Transverse colon (tissue), 4 donors: ENCODE results near the gene DCLRE1B. TPM values are rescaled to one million over a fixed set of nuclear protein-coding genes. Genes with fewer than 3 reads are reported as not detected.

Experiments
- DNase-seq: peaks from one replicate; pipeline ENCODE4 v3.0.0-alpha.2; 2019
- H3K27ac ChIP-seq, 4 donors: fragments of 200-600 bp; sonication (generic); 2 replicates each; pipeline ENCODE4 v1.5.1; 2016 to 2018; ENCODE audit warnings: inconsistent platforms in 4 of 4
- H3K27me3 ChIP-seq: fragments of 200-600 bp; sonication (generic); 2 replicates; pipeline ENCODE4 v1.5.1; 2017; ENCODE audit warnings: inconsistent platforms
- H3K36me3 ChIP-seq, 4 donors: fragments of 200-600 bp; sonication (generic); 2 replicates each; pipeline ENCODE4 v1.5.1; 2017 to 2019; ENCODE audit warnings: inconsistent platforms in 4 of 4
- H3K4me1 ChIP-seq, 4 donors: fragments of 200-600 bp; sonication (generic); 2 replicates each; pipeline ENCODE4 v1.5.1; 2017 to 2020; ENCODE audit warnings: inconsistent platforms in 4 of 4
- H3K4me3 ChIP-seq, 4 donors: fragments of 200-600 bp; sonication (generic); 1 replicate in 1 of 4; 2 replicates in 3 of 4; pipeline versions ENCODE4 v1.5.1 to v1.6.1; 2017 to 2019; ENCODE audit warnings: inconsistent platforms in 4 of 4
- H3K9me3 ChIP-seq, 2 donors: fragments of 200-600 bp; sonication (generic); 2 replicates each; pipeline ENCODE4 v1.5.1; 2017 to 2019; ENCODE audit warnings: inconsistent platforms in 2 of 2
- CTCF ChIP-seq, 5 experiments: fragments of 200-600 bp in 3 of 5; fragments of 450-650 bp in 2 of 5; sonication (generic) in 3 of 5; IDR thresholded peaks; 1 replicate in 2 of 5; 2 replicates in 3 of 5; pipeline ENCODE4 v1.5.1; 2016 to 2017; ENCODE audit warnings: antibody characterized with exemption in 5 of 5, inconsistent platforms in 3 of 5, mild to moderate bottlenecking in 2 of 5, moderate library complexity in 1 of 5
- EP300 ChIP-seq: sonication (generic); formaldehyde crosslinking; IDR thresholded peaks from one replicate; pipeline ENCODE4 v1.6.1; 2017; ENCODE audit warnings: antibody characterized with exemption, low read depth
- POLR2A ChIP-seq: fragments of 450-650 bp; IDR thresholded peaks from one replicate; pipeline ENCODE4 v1.6.1; 2016; ENCODE audit warnings: antibody characterized with exemption, mild to moderate bottlenecking, moderate library complexity
- POLR2AphosphoS5 ChIP-seq, 3 donors: sonication (generic); formaldehyde crosslinking; IDR thresholded peaks; one replicate each; pipeline ENCODE4 v1.6.1; 2016; ENCODE audit warnings: antibody characterized with exemption in 3 of 3
- WGBS, 2 donors: methylation state at CpG; one replicate each; pipeline ENCODE4 v1.1.5; 2018; ENCODE audit warnings: low coverage in 1 of 2; 5-methylcytosine and 5-hydroxymethylcytosine counted together
- in situ Hi-C, 4 donors: fragments of 200-750 bp; cut with MboI; loops; one replicate each; pipeline versions ENCODE4 v1.15.0 to v1.15.1; 2017; ENCODE audit warnings: low sequenced_read_pairs in 3 of 4, low pct_ligation_motif_present in 1 of 4, low pct_unique_long_range_greater_than_20kb in 1 of 4
- intact Hi-C: fragments of 100-400 bp; cut with DNase I; formaldehyde crosslinking; loops from one replicate; pipeline ENCODE4 v1.15.1; 2023; ENCODE audit warnings: low total_unique reads
- total RNA-seq, 4 donors: library from RNA; depleted of rRNA; stranded (reverse); fragments of >200 nt; gene quantifications; one replicate each; pipeline ENCODE4 v1.1.0, GENCODE V29; 2016

DCLRE1B gene
- total RNA-seq, 4 donors from 2014 or later = 2.4 to 6.2 (median 2.9) TPM; not detected in 1

GRCh38 chr1:113934511-113935055 lies 29.5 kb downstream of the DCLRE1B start:
- no peak for DNase-seq
- no peaks in the 10 kb centered on the region for H3K36me3 ChIP-seq
- 59 to 91% methylated on average over 3 to 5 of the region's 5 CpGs for WGBS, 2 donors
- H3K4me1 ChIP-seq = peaks cover 26 to 71% (median 36%) of the 10 kb centered on the region in 4 donors
- TF ChIP-seq POLR2A (no peak), CTCF (IDR thresholded peaks at IDR 0.05) (no peak), EP300 (no peak), POLR2AphosphoS5 (IDR thresholded peaks at IDR 0.05) (no peak)
- H3K9me3 ChIP-seq = no peaks in the 10 kb centered on the region
- H3K27ac ChIP-seq = no peak overlapping the region
- in situ Hi-C loops (loop anchor here in 1 of 4 donors (25.0 kb wide), 1 partner anchor 97 kb away; no protein-coding TSS in a partner anchor), intact Hi-C loops (no loop called here)
- H3K4me3 ChIP-seq = no peak overlapping the region
- no peaks in the 10 kb centered on the region for H3K27me3 ChIP-seq

- H3K4me1 ChIP-seq = peaks cover 26 to 75% (median 36%) of the 10 kb centered on the region in 4 donors
- no peaks in the 10 kb centered on the region for H3K27me3 ChIP-seq
- 95 to 100% methylated on average over 1 of the region's 1 CpG for WGBS, 2 donors
- in situ Hi-C loops = loop anchor here in 1 of 4 donors (25.0 kb wide), 1 partner anchor 98 kb away; no protein-coding TSS in a partner anchor
- H3K27ac ChIP-seq = no peak overlapping the region
- no peak for TF ChIP-seq POLR2A
- no peak for TF ChIP-seq EP300
- no peak for TF ChIP-seq CTCF (IDR thresholded peaks at IDR 0.05)
- no peak for TF ChIP-seq POLR2AphosphoS5 (IDR thresholded peaks at IDR 0.05)
- H3K4me3 ChIP-seq = no peak overlapping the region
- no peaks in the 10 kb centered on the region for H3K9me3 ChIP-seq
- intact Hi-C loops = no loop called here
- H3K36me3 ChIP-seq = no peaks in the 10 kb centered on the region
- no peak for DNase-seq
These were observed 30.1 kb downstream of the DCLRE1B start for GRCh38 chr1:113935176-113935575.

- Histone ChIP-seq H3K9me3 (no peaks in the 10 kb centered on the region), H3K27ac (no peak overlapping the region), H3K4me3 (no peak overlapping the region), H3K27me3 (no peaks in the 10 kb centered on the region), H3K36me3 (peaks cover 0 to 3% (median 0%) of the 10 kb centered on the region in 4 donors), H3K4me1 (peaks cover 26 to 69% (median 29%) of the 10 kb centered on the region in 4 donors)
- TF ChIP-seq POLR2A (no peak), POLR2AphosphoS5 (IDR thresholded peaks at IDR 0.05) (no peak), EP300 (no peak), CTCF (IDR thresholded peaks at IDR 0.05) (no peak)
- DNase-seq = no peak
- WGBS, 2 donors = 80 to 89% methylated on average over 1 of the region's 1 CpG
- intact Hi-C loops = no loop called here
- in situ Hi-C loops = loop anchor here in 1 of 4 donors (25.0 kb wide), 1 partner anchor 99 kb away; no protein-coding TSS in a partner anchor
These were observed 30.8 kb downstream of the DCLRE1B start for GRCh38 chr1:113935970-113936369.

GRCh38 chr1:113937146-113937545 lies 32.0 kb downstream of the DCLRE1B start:
- no peak for TF ChIP-seq POLR2A
- TF ChIP-seq CTCF (IDR thresholded peaks at IDR 0.05) = no peak
- TF ChIP-seq POLR2AphosphoS5 (IDR thresholded peaks at IDR 0.05) = no peak
- no peak for TF ChIP-seq EP300
- no peaks in the 10 kb centered on the region for H3K9me3 ChIP-seq
- 65 to 80% methylated on average over 1 of the region's 1 CpG for WGBS, 2 donors
- no peak overlapping the region for H3K4me3 ChIP-seq
- DNase-seq = no peak
- no peaks in the 10 kb centered on the region for H3K27me3 ChIP-seq
- intact Hi-C loops = no loop called here
- peaks cover 15 to 57% (median 21%) of the 10 kb centered on the region in 4 donors for H3K4me1 ChIP-seq
- in situ Hi-C loops = loop anchor here in 1 of 4 donors (25.0 kb wide), 1 partner anchor 100 kb away; no protein-coding TSS in a partner anchor
- no peak overlapping the region for H3K27ac ChIP-seq
- peaks cover 0 to 13% (median 0%) of the 10 kb centered on the region in 4 donors for H3K36me3 ChIP-seq
